K562 (cell line): ENCODE results near the gene VTI1B. TPM values are rescaled to one million over a fixed set of nuclear protein-coding genes. Genes with fewer than 3 reads are reported as not detected.

Experiments used
- FOXJ2 ChIP-seq: fragments of 200-800 bp; sonication (Bioruptor generic); IDR thresholded peaks from 2 replicates; pipeline ENCODE4 v1.6.1; 2016; ENCODE audit warnings: missing genetic modification characterization, missing compliant biosample characterization
- MYNN ChIP-seq, 2 experiments: sonication (generic); formaldehyde crosslinking in 1 of 2; IDR thresholded peaks; 2 replicates each; pipeline versions ENCODE4 v1.5.0 to v1.6.1; 2016 to 2020; ENCODE audit warnings: antibody characterized with exemption in 1 of 2, missing genetic modification reagents in 1 of 2
- SLC30A9 ChIP-seq: fragments of 250-450 bp; sonication (Bioruptor Pico); IDR thresholded peaks from 2 replicates; pipeline ENCODE4 v1.8.0; 2022; ENCODE audit warnings: mild to moderate bottlenecking, moderate library complexity
- SMC3 ChIP-seq: conservative IDR thresholded peaks from 2 replicates; pipeline ENCODE4 v1.6.1; 2011; ENCODE audit warnings: low read depth, low read length, improper control_type of control experiment; ENCODE audit not compliant: insufficient read depth
- SRSF1 ChIP-seq: fragments of 200-400 bp; formaldehyde crosslinking; IDR thresholded peaks from 2 replicates; pipeline ENCODE4 v1.6.1; 2017; ENCODE audit warnings: mild to moderate bottlenecking, low read depth, low read length, moderate library complexity
- SRSF9 ChIP-seq: fragments of 200-400 bp; formaldehyde crosslinking; IDR thresholded peaks from 2 replicates; pipeline ENCODE4 v1.6.1; 2017; ENCODE audit warnings: low read depth, low read length, borderline replicate concordance
- polyA plus RNA-seq, 8 experiments: library from polyadenylated mRNA; depleted of rRNA in 4 of 8; stranded (reverse) in 5 of 8; unstranded in 3 of 8; fragments of >200 nt; fragmentation: Nextera tagmentation in 2 of 8; fragmentation: Illumina TruSeq in 1 of 8; extraction: Ambion mirVana in 2 of 8; extraction: Trizol in 1 of 8; gene quantifications; 2 replicates each; pipeline versions ENCODE4 v1.2.1 to v1.2.3, GENCODE V29; 2011 to 2014; ENCODE audit warnings: inconsistent platforms in 1 of 8, missing spikeins in 1 of 8
- total RNA-seq, 7 experiments: library from RNA; depleted of rRNA in 6 of 7; stranded (reverse); fragments of >200 nt in 6 of 7; fragmentation: Illumina TruSeq in 2 of 7; extraction: Trizol in 2 of 7; gene quantifications; 2 replicates each; pipeline versions ENCODE4 v1.2.1 to v1.2.3, GENCODE V29; 2011 to 2021; ENCODE audit warnings: low replicate concordance in 1 of 7
- TF ChIP-seq, protein P1 (sequence below), 2 experiments: fragments of 450-650 bp; formaldehyde crosslinking in 1 of 2; IDR thresholded peaks; 2 replicates each; pipeline versions ENCODE4 v1.4.0 to v1.6.1; 2014 to 2020; ENCODE audit warnings: mild to moderate bottlenecking in 2 of 2, borderline replicate concordance in 1 of 2, low read depth in 1 of 2
- TF ChIP-seq, protein P2 (sequence below): fragments of 450-650 bp; formaldehyde crosslinking; IDR thresholded peaks from 2 replicates; pipeline ENCODE4 v1.4.0; 2020; ENCODE audit warnings: mild to moderate bottlenecking, moderate library complexity

Gene VTI1B
- total and polyA plus RNA-seq, 9 of the 15 experiments (the other 6 are each of a cell fraction or from before 2014, with no cell fraction given), result 7.8 to 69.8 (median 50.1) TPM

- peak; percentile 88 for TF ChIP-seq FOXJ2 (tag)
- TF ChIP-seq SRSF1, result no peak
- 0 out of 2 replicates have a peak, but pooled peaks have one; percentile 17 for TF ChIP-seq MYNN (IDR thresholded peaks at IDR 0.05)
- no peak for TF ChIP-seq MYNN (CRISPR knock-in tag; IDR thresholded peaks at IDR 0.05)
- TF ChIP-seq, protein P1, sequence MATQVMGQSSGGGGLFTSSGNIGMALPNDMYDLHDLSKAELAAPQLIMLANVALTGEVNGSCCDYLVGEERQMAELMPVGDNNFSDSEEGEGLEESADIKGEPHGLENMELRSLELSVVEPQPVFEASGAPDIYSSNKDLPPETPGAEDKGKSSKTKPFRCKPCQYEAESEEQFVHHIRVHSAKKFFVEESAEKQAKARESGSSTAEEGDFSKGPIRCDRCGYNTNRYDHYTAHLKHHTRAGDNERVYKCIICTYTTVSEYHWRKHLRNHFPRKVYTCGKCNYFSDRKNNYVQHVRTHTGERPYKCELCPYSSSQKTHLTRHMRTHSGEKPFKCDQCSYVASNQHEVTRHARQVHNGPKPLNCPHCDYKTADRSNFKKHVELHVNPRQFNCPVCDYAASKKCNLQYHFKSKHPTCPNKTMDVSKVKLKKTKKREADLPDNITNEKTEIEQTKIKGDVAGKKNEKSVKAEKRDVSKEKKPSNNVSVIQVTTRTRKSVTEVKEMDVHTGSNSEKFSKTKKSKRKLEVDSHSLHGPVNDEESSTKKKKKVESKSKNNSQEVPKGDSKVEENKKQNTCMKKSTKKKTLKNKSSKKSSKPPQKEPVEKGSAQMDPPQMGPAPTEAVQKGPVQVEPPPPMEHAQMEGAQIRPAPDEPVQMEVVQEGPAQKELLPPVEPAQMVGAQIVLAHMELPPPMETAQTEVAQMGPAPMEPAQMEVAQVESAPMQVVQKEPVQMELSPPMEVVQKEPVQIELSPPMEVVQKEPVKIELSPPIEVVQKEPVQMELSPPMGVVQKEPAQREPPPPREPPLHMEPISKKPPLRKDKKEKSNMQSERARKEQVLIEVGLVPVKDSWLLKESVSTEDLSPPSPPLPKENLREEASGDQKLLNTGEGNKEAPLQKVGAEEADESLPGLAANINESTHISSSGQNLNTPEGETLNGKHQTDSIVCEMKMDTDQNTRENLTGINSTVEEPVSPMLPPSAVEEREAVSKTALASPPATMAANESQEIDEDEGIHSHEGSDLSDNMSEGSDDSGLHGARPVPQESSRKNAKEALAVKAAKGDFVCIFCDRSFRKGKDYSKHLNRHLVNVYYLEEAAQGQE (IDR thresholded peaks at IDR 0.05; ENCODE audit: borderline replicate concordance), result peak; percentile 82; the same call in 1 of the 2 replicates
- TF ChIP-seq, protein P1 (CRISPR knock-in tag; IDR thresholded peaks at IDR 0.05; ENCODE audit: low read depth), result no peak
- no peak for TF ChIP-seq SLC30A9
- TF ChIP-seq SRSF9, result no peak
- TF ChIP-seq, protein P2, sequence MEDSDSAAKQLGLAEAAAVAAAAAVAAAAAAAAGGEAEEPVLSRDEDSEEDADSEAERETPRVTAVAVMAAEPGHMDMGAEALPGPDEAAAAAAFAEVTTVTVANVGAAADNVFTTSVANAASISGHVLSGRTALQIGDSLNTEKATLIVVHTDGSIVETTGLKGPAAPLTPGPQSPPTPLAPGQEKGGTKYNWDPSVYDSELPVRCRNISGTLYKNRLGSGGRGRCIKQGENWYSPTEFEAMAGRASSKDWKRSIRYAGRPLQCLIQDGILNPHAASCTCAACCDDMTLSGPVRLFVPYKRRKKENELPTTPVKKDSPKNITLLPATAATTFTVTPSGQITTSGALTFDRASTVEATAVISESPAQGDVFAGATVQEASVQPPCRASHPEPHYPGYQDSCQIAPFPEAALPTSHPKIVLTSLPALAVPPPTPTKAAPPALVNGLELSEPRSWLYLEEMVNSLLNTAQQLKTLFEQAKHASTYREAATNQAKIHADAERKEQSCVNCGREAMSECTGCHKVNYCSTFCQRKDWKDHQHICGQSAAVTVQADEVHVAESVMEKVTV, result peak; percentile 82
- TF ChIP-seq SMC3, result peak; percentile 67
Measured at GRCh38 chr14:67618617-67619063, 55.8 kb downstream of the VTI1B start (continued).
